Measurements from ENCODE around the gene MS4A6E.

Gene MS4A6E

GRCh38 chr11:60371854-60372253 lies 44.8 kb downstream of the MS4A6E start:
- DNase-seq (ENCODE audit: low read depth in 1 of 2, low spot score in 1 of 2): no peak

- no peak for DNase-seq (ENCODE audit: low read depth in 1 of 2, low spot score in 1 of 2)
These were observed 45.7 kb downstream of the MS4A6E start for GRCh38 chr11:60372767-60373166.

GRCh38 chr11:60375316-60375715 lies 48.3 kb downstream of the MS4A6E start:
- no peak for DNase-seq (ENCODE audit: low read depth in 1 of 2, low spot score in 1 of 2)

GRCh38 chr11:60376601-60377000 lies 49.5 kb downstream of the MS4A6E start:
- DNase-seq (ENCODE audit: low read depth in 1 of 2, low spot score in 1 of 2): no peak

GRCh38 chr11:60377401-60378136 lies 50.5 kb downstream of the MS4A6E start:
- no peak for DNase-seq (ENCODE audit: low read depth in 1 of 2, low spot score in 1 of 2)

GRCh38 chr11:60378354-60378753 lies 51.3 kb downstream of the MS4A6E start, which contains the start of gene MS4A7:
Gene MS4A7, plus strand, starts transcription at chr11:60378532. Its CDS starts 4,610 bp downstream, at chr11:60383142.
- DNase-seq (ENCODE audit: low read depth in 1 of 2, low spot score in 1 of 2): no peak

- DNase-seq (ENCODE audit: low read depth in 1 of 2, low spot score in 1 of 2): no peak
These were observed 62.3 kb downstream of the MS4A6E start for GRCh38 chr11:60389279-60389910.

- no peak for DNase-seq (ENCODE audit: low read depth in 1 of 2, low spot score in 1 of 2)
These were observed 63.4 kb downstream of the MS4A6E start for GRCh38 chr11:60390419-60390818.

Measured in activated T-helper 1 cell treated with anti-CD3 and anti-CD28 coated beads, Interleukin-2, amount 50 U/mL, for 16 hours (primary cell).